Sigmoid colon (tissue), 7 donors: Measurements from ENCODE around the gene ARHGEF37. TPM values are rescaled to one million over a fixed set of nuclear protein-coding genes. Genes with fewer than 3 reads are reported as not detected.

Source experiments
- DNase-seq: peaks from one replicate; pipeline ENCODE4 v3.0.0-alpha.2; 2019
- H3K27ac ChIP-seq, 4 donors: fragments of 200-600 bp; sonication (generic); one replicate each; pipeline ENCODE4 v1.5.1; 2016 to 2019; ENCODE audit warnings: mild to moderate bottlenecking in 1 of 4
- H3K27me3 ChIP-seq, 3 donors: fragments of 200-600 bp; sonication (generic); one replicate each; pipeline ENCODE4 v1.5.1; 2019; ENCODE audit warnings: mild to moderate bottlenecking in 1 of 3
- H3K36me3 ChIP-seq, 4 donors: fragments of 200-600 bp; sonication (generic); one replicate each; pipeline ENCODE4 v1.5.1; 2016 to 2019
- H3K4me1 ChIP-seq, 4 donors: fragments of 200-600 bp; sonication (generic); one replicate each; pipeline ENCODE4 v1.5.1; 2017 to 2019
- H3K4me3 ChIP-seq, 4 donors: fragments of 200-600 bp; sonication (generic); one replicate each; pipeline ENCODE4 v1.5.1; 2017 to 2019; ENCODE audit warnings: mild to moderate bottlenecking in 2 of 4, moderate library complexity in 1 of 4
- H3K9me3 ChIP-seq, 4 donors: fragments of 200-600 bp in 3 of 4; sonication (generic) in 3 of 4; one replicate each; pipeline versions ENCODE4 v1.5.1 to v1.6.1; 2013 to 2019
- EP300 ChIP-seq, 4 donors: sonication (generic); formaldehyde crosslinking; IDR thresholded peaks; one replicate each; pipeline ENCODE4 v1.6.1; 2017; ENCODE audit warnings: antibody characterized with exemption in 4 of 4
- POLR2A ChIP-seq, 2 donors: fragments of 450-650 bp; IDR thresholded peaks; one replicate each; pipeline ENCODE4 v1.6.1; 2016; ENCODE audit warnings: antibody characterized with exemption in 2 of 2, mild to moderate bottlenecking in 2 of 2, moderate library complexity in 2 of 2
- POLR2AphosphoS5 ChIP-seq, 4 donors: sonication (generic); formaldehyde crosslinking; IDR thresholded peaks; one replicate each; pipeline ENCODE4 v1.6.1; 2017; ENCODE audit warnings: antibody characterized with exemption in 4 of 4
- WGBS, 2 donors: extraction: QIAGEN DNeasy Blood & Tissue Kit; methylation state at CpG; one replicate each; pipeline ENCODE4 v1.1.7; 2013; 5-methylcytosine and 5-hydroxymethylcytosine counted together
- intact Hi-C: fragments of 100-400 bp; cut with DNase I; formaldehyde crosslinking; loops from one replicate; pipeline ENCODE4 v1.15.1; 2023
- polyA plus RNA-seq, 3 donors: library from polyadenylated mRNA; stranded (reverse); fragments of 200-250 nt; gene quantifications; one replicate each; pipeline ENCODE4 v1.2.3, GENCODE V29; 2013
- total RNA-seq, 4 donors: library from RNA; depleted of rRNA; stranded (reverse); fragments of >200 nt; gene quantifications; one replicate each; pipeline ENCODE4 v1.1.0, GENCODE V29; 2016
- TF ChIP-seq, protein P1 (sequence below), 4 experiments: fragments of 450-650 bp in 3 of 4; fragments of 200-600 bp in 1 of 4; IDR thresholded peaks; one replicate each; pipeline ENCODE4 v1.5.1; 2016 to 2019; ENCODE audit warnings: antibody characterized with exemption in 4 of 4, mild to moderate bottlenecking in 3 of 4, moderate library complexity in 2 of 4
- donor health status: healthy with polysubstance abuse.
- donor health status: Bipolar disorder and iron deficiency.
- donor health status: healthy.

Gene ARHGEF37
- total and polyA plus RNA-seq, 7 donors, result 4.8 to 51.0 (median 23.5) TPM

GRCh38 chr5:149657324-149657723 lies 76.0 kb downstream of the ARHGEF37 start:
- H3K9me3 ChIP-seq, result peaks cover 0 to 2% (median 0%) of the 10 kb centered on the region in 4 donors
- no peak overlapping the region for H3K4me3 ChIP-seq
- TF ChIP-seq POLR2A (IDR thresholded peaks at IDR 0.05) (no peak), POLR2AphosphoS5 (IDR thresholded peaks at IDR 0.05) (no peak)
- intact Hi-C loops, result loop anchor here (5.0 kb wide), 1 partner anchor 195 kb away; no protein-coding TSS in a partner anchor
- no peaks in the 10 kb centered on the region for H3K36me3 ChIP-seq
- no peak for DNase-seq
- 55 to 82% methylated on average over 2 of the region's 2 CpGs for WGBS, 2 donors
- H3K27ac ChIP-seq, result no peak overlapping the region
- no peaks in the 10 kb centered on the region for H3K4me1 ChIP-seq
- no peaks in the 10 kb centered on the region for H3K27me3 ChIP-seq

DNA sequence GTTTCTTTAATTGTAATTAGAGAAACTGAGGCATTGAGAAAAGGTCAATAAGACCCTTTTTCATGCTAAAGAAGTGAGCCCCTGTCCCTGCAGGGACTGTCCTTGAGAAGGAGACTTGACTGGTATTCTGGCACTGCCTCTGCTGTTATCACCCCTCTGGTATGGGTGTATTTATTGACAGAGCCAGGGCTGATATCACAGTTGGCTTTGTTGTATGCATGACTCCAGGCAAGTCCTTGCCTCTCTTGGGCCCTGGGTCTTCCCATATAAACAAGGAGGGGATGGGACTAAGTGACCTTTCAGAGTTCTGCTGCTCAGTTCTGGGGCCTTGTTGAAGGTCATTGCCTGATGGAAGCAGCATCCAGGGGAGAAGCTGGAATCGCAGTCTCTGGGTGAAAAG lies 77.0 kb downstream of the ARHGEF37 start:
- H3K4me1 ChIP-seq, result no peaks in the 10 kb centered on the region
- 79 to 100% methylated on average over 1 of the region's 1 CpG for WGBS, 2 donors
- TF ChIP-seq POLR2AphosphoS5 (IDR thresholded peaks at IDR 0.05), result no peak
- TF ChIP-seq EP300 (IDR thresholded peaks at IDR 0.05), result no peak
- TF ChIP-seq, protein P1, sequence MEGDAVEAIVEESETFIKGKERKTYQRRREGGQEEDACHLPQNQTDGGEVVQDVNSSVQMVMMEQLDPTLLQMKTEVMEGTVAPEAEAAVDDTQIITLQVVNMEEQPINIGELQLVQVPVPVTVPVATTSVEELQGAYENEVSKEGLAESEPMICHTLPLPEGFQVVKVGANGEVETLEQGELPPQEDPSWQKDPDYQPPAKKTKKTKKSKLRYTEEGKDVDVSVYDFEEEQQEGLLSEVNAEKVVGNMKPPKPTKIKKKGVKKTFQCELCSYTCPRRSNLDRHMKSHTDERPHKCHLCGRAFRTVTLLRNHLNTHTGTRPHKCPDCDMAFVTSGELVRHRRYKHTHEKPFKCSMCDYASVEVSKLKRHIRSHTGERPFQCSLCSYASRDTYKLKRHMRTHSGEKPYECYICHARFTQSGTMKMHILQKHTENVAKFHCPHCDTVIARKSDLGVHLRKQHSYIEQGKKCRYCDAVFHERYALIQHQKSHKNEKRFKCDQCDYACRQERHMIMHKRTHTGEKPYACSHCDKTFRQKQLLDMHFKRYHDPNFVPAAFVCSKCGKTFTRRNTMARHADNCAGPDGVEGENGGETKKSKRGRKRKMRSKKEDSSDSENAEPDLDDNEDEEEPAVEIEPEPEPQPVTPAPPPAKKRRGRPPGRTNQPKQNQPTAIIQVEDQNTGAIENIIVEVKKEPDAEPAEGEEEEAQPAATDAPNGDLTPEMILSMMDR (IDR thresholded peaks at IDR 0.05), result no peak
- TF ChIP-seq POLR2A (IDR thresholded peaks at IDR 0.05), result no peak
- intact Hi-C loops, result loop anchor here (5.0 kb wide), 1 partner anchor 194 kb away; no protein-coding TSS in a partner anchor
- no peaks in the 10 kb centered on the region for H3K27me3 ChIP-seq
- H3K9me3 ChIP-seq, result peaks cover 0 to 2% (median 0%) of the 10 kb centered on the region in 4 donors
- no peak overlapping the region for H3K27ac ChIP-seq
- no peaks in the 10 kb centered on the region for H3K36me3 ChIP-seq
- no peak for DNase-seq
- no peak overlapping the region for H3K4me3 ChIP-seq

DNA sequence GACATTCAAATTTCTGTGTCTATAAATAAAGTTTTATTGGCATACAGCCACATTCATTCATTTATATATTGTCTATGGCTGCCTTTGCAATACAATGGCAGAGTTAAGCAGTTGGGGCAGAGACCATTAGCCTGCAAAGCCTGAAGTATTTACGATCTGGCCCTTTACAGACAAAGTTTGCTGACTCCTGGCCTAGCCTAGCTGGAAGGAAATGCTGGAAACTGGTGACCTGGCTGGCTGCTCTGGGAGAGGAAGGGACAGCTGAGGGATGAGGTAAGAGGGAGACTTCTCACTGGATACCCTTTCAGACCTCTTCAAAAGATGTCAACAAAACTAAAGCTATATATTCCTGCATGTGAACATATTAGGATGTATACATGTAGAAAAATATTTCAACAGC lies 82.8 kb downstream of the ARHGEF37 start:
- Histone ChIP-seq H3K4me3 (no peak overlapping the region), H3K27me3 (no peaks in the 10 kb centered on the region), H3K27ac (no peak overlapping the region), H3K9me3 (no peaks in the 10 kb centered on the region), H3K36me3 (no peaks in the 10 kb centered on the region), H3K4me1 (peaks cover 0 to 4% (median 4%) of the 10 kb centered on the region in 4 donors)
- no peak for DNase-seq
- intact Hi-C loops, result no loop called here
- no peak for TF ChIP-seq POLR2A (IDR thresholded peaks at IDR 0.05)
- no peak for TF ChIP-seq EP300 (IDR thresholded peaks at IDR 0.05)
- TF ChIP-seq POLR2AphosphoS5 (IDR thresholded peaks at IDR 0.05), result no peak
- TF ChIP-seq, protein P1 (IDR thresholded peaks at IDR 0.05), result no peak
- 17 to 55% methylated on average over 1 of the region's 1 CpG for WGBS, 2 donors

DNA sequence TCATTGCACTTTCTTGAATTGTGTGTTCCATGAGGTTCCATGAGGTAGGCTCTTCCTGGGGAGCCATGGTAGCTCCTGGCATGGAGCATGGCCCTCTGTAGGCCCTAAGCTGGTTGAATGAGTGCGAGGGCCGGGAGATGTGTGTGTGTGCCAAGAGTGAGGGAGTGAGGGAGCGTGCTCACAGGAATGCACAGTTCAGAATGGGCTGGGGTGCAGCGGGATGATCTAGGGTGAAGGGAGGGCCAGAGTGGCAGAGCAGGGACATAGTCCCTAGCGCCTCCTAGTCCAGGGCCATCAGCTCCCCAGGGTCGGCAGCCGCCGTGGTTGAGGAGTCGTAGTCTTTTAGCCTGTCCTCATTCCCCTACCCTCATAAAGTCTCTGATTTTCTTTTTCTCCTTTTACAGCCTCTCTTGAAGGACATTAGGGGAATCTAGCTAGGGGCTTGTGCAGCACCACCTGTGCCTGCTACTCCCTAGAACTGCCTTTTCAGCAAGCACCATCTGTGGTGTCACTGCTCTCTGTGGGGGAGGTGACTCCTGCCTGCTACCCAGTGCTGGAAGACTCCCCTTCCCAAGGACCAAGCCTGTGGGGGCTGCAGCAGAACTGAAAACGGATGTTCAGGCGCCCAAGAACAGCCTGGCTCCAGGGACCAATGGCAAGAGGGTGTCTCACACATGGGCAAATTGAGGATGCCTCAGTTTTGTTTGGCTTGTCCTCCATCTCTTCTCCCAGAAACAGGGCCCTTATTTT lies 83.5 kb downstream of the ARHGEF37 start:
- intact Hi-C loops, result no loop called here
- TF ChIP-seq, protein P1 (IDR thresholded peaks at IDR 0.05), result no peak
- TF ChIP-seq EP300 (IDR thresholded peaks at IDR 0.05), result no peak
- no peak for TF ChIP-seq POLR2AphosphoS5 (IDR thresholded peaks at IDR 0.05)
- TF ChIP-seq POLR2A (IDR thresholded peaks at IDR 0.05), result no peak
- no peak overlapping the region for H3K4me3 ChIP-seq
- H3K27me3 ChIP-seq, result no peaks in the 10 kb centered on the region
- H3K9me3 ChIP-seq, result no peaks in the 10 kb centered on the region
- 83 to 85% methylated on average over 11 of the region's 11 CpGs for WGBS, 2 donors
- DNase-seq, result no peak
- peaks cover 0 to 4% (median 4%) of the 10 kb centered on the region in 4 donors for H3K4me1 ChIP-seq
- no peaks in the 10 kb centered on the region for H3K36me3 ChIP-seq
- no peak overlapping the region for H3K27ac ChIP-seq

DNA sequence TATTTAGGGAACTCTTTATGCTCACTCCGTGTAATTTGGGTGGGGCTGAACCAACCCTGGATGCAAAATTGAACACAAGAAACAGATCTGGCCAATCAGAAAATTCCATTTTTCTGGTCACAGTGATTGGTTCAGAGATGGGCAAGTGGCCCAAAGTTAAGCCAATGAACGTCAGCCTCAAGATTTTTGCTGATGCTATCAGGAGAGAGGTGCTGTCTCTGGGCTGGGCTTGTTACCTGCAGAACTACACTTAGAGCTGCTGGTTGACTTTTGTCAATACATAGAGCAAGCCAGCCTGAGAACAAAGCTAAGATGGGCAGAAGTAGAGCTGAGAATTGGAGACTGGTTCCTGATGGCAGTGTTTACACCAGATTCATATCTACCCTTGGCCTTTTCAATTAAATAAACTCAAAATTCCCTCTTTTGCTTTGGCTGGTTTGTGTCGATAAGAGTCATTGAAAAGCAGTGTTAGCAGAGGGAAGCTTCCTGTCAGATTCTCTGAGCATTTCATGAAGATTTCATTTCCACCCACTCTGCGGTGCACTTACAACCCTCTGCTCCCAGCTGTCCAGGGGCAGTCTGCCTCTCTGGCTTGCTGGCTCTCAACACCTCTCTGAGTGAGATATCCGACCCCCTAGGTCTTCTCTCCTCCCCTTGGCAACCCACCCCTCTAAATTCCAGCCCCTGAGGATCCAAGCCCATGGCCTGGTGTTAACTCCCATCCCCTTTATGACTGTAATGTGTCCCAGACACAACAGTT lies 84.3 kb downstream of the ARHGEF37 start:
- WGBS, 2 donors, result 81 to 87% methylated on average over 5 of the region's 5 CpGs
- DNase-seq, result no peak
- H3K27ac ChIP-seq, result no peak overlapping the region
- H3K36me3 ChIP-seq, result no peaks in the 10 kb centered on the region
- H3K4me1 ChIP-seq, result peaks cover 0 to 4% (median 4%) of the 10 kb centered on the region in 4 donors
- H3K4me3 ChIP-seq, result no peak overlapping the region
- TF ChIP-seq, protein P1 (IDR thresholded peaks at IDR 0.05), result no peak
- no peak for TF ChIP-seq POLR2AphosphoS5 (IDR thresholded peaks at IDR 0.05)
- no peak for TF ChIP-seq EP300 (IDR thresholded peaks at IDR 0.05)
- TF ChIP-seq POLR2A (IDR thresholded peaks at IDR 0.05), result no peak
- no peaks in the 10 kb centered on the region for H3K9me3 ChIP-seq
- H3K27me3 ChIP-seq, result no peaks in the 10 kb centered on the region
- intact Hi-C loops, result loop anchor here (2.0 kb wide), 1 partner anchor 61 kb away; no protein-coding TSS in a partner anchor
